ENCODE measurements around the gene HBEGF. TPM values are rescaled to one million over a fixed set of nuclear protein-coding genes. Genes with fewer than 3 reads are reported as not detected.
A peak's percentile ranks its signal among the peaks of the same experiment; 100 is the strongest.

The HBEGF gene
- total and polyA plus RNA-seq, 2 experiments from 2014 or later: 6.7 to 7.2 TPM

GRCh38 chr5:140310434-140310833 lies 36.0 kb downstream of the HBEGF start:
- H3K4me1 ChIP-seq (ENCODE audit: insufficient read depth): no peaks in the 10 kb centered on the region
- TF ChIP-seq EZH2phosphoT487 (IDR thresholded peaks at IDR 0.05; ENCODE audit: low read depth, severe bottlenecking, unreplicated experiment): no peak
- TF ChIP-seq EZH2 (IDR thresholded peaks at IDR 0.05; ENCODE audit: borderline replicate concordance): no peak
- TF ChIP-seq, protein P1, sequence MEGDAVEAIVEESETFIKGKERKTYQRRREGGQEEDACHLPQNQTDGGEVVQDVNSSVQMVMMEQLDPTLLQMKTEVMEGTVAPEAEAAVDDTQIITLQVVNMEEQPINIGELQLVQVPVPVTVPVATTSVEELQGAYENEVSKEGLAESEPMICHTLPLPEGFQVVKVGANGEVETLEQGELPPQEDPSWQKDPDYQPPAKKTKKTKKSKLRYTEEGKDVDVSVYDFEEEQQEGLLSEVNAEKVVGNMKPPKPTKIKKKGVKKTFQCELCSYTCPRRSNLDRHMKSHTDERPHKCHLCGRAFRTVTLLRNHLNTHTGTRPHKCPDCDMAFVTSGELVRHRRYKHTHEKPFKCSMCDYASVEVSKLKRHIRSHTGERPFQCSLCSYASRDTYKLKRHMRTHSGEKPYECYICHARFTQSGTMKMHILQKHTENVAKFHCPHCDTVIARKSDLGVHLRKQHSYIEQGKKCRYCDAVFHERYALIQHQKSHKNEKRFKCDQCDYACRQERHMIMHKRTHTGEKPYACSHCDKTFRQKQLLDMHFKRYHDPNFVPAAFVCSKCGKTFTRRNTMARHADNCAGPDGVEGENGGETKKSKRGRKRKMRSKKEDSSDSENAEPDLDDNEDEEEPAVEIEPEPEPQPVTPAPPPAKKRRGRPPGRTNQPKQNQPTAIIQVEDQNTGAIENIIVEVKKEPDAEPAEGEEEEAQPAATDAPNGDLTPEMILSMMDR (IDR thresholded peaks at IDR 0.05; ENCODE audit: poor library complexity): no peak
- no peak overlapping the region for H2AFZ ChIP-seq
- H3K9me2 ChIP-seq (replicated peaks; ENCODE audit: insufficient read depth): no peaks in the 10 kb centered on the region
- no peak overlapping the region for H3K4me3 ChIP-seq
- H3K27ac ChIP-seq: peak overlapping the region; percentile 78
- no peaks in the 10 kb centered on the region for H3K36me3 ChIP-seq (replicated peaks; ENCODE audit: insufficient read depth, low read depth)
- H4K20me1 ChIP-seq (ENCODE audit: insufficient read depth, poor library complexity, severe bottlenecking): no peaks in the 10 kb centered on the region
- WGBS (ENCODE audit: low lambda C conversion rate, missing lambda C conversion rate): 75% methylated on average over 2 of the region's 2 CpGs
- H3K79me2 ChIP-seq: no peaks in the 10 kb centered on the region
- H3K4me2 ChIP-seq: no peak overlapping the region
- H3K27me3 ChIP-seq: no peaks in the 10 kb centered on the region
- DNase-seq (ENCODE audit: low spot score): no peak
- H3K9me3 ChIP-seq (ENCODE audit: low read depth): no peaks in the 10 kb centered on the region

DNA sequence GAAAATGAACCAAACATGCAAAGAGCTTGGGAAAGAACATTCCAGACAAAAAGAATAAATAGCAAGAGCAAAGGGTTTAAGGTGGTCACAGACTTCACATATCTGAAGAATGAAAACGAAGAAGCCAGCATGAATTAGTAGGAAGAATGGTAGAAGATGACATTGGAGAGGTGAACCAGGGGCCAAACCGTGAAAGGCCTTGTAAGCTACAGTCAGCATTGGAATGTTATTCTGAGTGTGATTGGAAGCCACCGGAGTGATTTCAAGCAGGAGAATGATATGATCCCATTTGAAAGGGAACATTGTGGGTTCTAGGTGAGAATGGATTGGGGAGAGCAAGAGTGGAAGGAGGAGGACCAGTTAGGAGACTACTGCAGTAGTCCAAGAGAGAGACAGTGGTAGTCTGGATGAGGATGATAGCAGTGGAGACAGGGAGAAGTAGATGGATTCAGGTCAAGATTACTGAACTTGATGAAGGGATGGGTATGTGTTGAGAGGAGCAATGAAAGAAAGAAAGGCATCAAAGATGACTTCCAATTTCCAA lies 36.6 kb downstream of the HBEGF start:
- 88% methylated on average over 3 of the region's 3 CpGs for WGBS (ENCODE audit: low lambda C conversion rate, missing lambda C conversion rate)
- no peak for DNase-seq (ENCODE audit: low spot score)
- Histone ChIP-seq H3K27ac (peak overlapping the region; percentile 78), H3K9me2 (replicated peaks; ENCODE audit: insufficient read depth) (no peaks in the 10 kb centered on the region), H3K27me3 (no peaks in the 10 kb centered on the region), H3K4me2 (no peak overlapping the region), H3K4me3 (no peak overlapping the region), H3K9me3 (ENCODE audit: low read depth) (no peaks in the 10 kb centered on the region), H3K4me1 (ENCODE audit: insufficient read depth) (no peaks in the 10 kb centered on the region), H3K79me2 (no peaks in the 10 kb centered on the region), H2AFZ (no peak overlapping the region), H4K20me1 (ENCODE audit: insufficient read depth, poor library complexity, severe bottlenecking) (no peaks in the 10 kb centered on the region), H3K36me3 (replicated peaks; ENCODE audit: insufficient read depth, low read depth) (no peaks in the 10 kb centered on the region)
- TF ChIP-seq EZH2 (IDR thresholded peaks at IDR 0.05; ENCODE audit: borderline replicate concordance) (no peak), EZH2phosphoT487 (IDR thresholded peaks at IDR 0.05; ENCODE audit: low read depth, severe bottlenecking, unreplicated experiment) (no peak)
- TF ChIP-seq, protein P1 (IDR thresholded peaks at IDR 0.05; ENCODE audit: poor library complexity): no peak

DNA sequence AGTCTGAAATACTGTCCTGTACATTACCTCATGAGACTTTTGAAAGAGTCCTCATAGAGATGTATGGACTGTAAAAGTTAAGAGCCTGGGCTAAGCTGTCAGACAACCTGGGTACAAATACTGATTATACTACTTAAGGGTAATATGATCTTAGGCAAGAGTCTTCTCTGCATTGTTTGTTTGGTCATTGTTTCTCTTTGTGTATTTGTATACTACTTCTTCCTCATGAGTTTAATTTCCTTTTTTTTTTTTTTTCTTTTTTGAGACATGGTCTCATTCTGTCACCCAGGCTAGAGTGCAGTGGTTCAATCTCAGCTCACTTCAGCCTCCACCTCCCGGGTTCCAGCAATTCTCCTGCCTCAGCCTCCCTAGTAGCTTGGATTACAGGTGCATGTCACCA lies 40.9 kb downstream of the HBEGF start:
- Histone ChIP-seq H3K79me2 (peaks cover 23% of the 10 kb centered on the region), H3K9me2 (replicated peaks; ENCODE audit: insufficient read depth) (no peaks in the 10 kb centered on the region), H2AFZ (no peak overlapping the region), H3K4me3 (no peak overlapping the region), H3K27me3 (no peaks in the 10 kb centered on the region), H3K36me3 (replicated peaks; ENCODE audit: insufficient read depth, low read depth) (no peaks in the 10 kb centered on the region), H4K20me1 (ENCODE audit: insufficient read depth, poor library complexity, severe bottlenecking) (no peaks in the 10 kb centered on the region), H3K4me2 (no peak overlapping the region), H3K27ac (no peak overlapping the region), H3K9me3 (ENCODE audit: low read depth) (no peaks in the 10 kb centered on the region), H3K4me1 (ENCODE audit: insufficient read depth) (peaks cover 17% of the 10 kb centered on the region)
- WGBS (ENCODE audit: low lambda C conversion rate, missing lambda C conversion rate): 85% methylated on average over 1 of the region's 1 CpG
- no peak for DNase-seq (ENCODE audit: low spot score)
- TF ChIP-seq EZH2phosphoT487 (IDR thresholded peaks at IDR 0.05; ENCODE audit: low read depth, severe bottlenecking, unreplicated experiment) (no peak), EZH2 (IDR thresholded peaks at IDR 0.05; ENCODE audit: borderline replicate concordance) (no peak)
- TF ChIP-seq, protein P1 (IDR thresholded peaks at IDR 0.05; ENCODE audit: poor library complexity): no peak
